SK-N-SH (cell line): ENCODE data around the gene TMEM184B. TPM values are rescaled to one million over a fixed set of nuclear protein-coding genes. Genes with fewer than 3 reads are reported as not detected.

Source experiments
- CTCF ChIA-PET: fragments of 300-600, 350-600 bp; formaldehyde crosslinking; extraction: SDS; loops from one replicate; lab custom pipeline; 2021; lab: Yijun Ruan, JAX
- POLR2A ChIA-PET: fragments of 350-600 bp; sonication (Branson Sonifier 250); formaldehyde crosslinking; extraction: SDS; loops from one replicate; lab custom pipeline; 2020; ENCODE audit warnings: antibody characterized with exemption, inconsistent platforms; lab: Yijun Ruan, JAX
- DNase-seq: peaks from one replicate; pipeline ENCODE4 v3.0.0; 2012
- H2AFZ ChIP-seq: fragments of 200-600 bp; sonication (generic); 2 replicates; pipeline ENCODE4 v1.8.1; 2016; ENCODE audit warnings: antibody characterized with exemption, mild to moderate bottlenecking, low read depth
- H3F3A ChIP-seq: fragments of 200-600 bp; sonication (generic); replicated peaks from 2 replicates; pipeline ENCODE3; 2016; ENCODE audit warnings: antibody characterized with exemption, mild to moderate bottlenecking; ENCODE audit not compliant: insufficient read depth
- H3K27ac ChIP-seq, 2 experiments: fragments of 200-500 bp in 1 of 2; fragments of 200-600 bp in 1 of 2; sonication (Bioruptor generic) in 1 of 2; sonication (generic), shearing (Covaris generic) in 1 of 2; 2 replicates each; pipeline versions ENCODE4 v1.5.1 to v1.6.1; 2014 to 2016; ENCODE audit warnings: low read depth in 2 of 2, inconsistent platforms in 1 of 2, low read length in 1 of 2, mild to moderate bottlenecking in 1 of 2, mixed read lengths in 1 of 2
- H3K27me3 ChIP-seq: fragments of 200-600 bp; sonication (generic), shearing (Covaris generic); 2 replicates; pipeline ENCODE4 v1.6.1; 2016; ENCODE audit warnings: mixed run types; ENCODE audit not compliant: insufficient read depth
- H3K36me3 ChIP-seq, 2 experiments: fragments of 200-500 bp in 1 of 2; fragments of 200-600 bp in 1 of 2; sonication (Bioruptor generic) in 1 of 2; sonication (generic) in 1 of 2; replicated peaks in 1 of 2; 2 replicates each; pipeline versions ENCODE3 to v1.5.1; 2014 to 2016; ENCODE audit warnings: low read length in 1 of 2, mild to moderate bottlenecking in 1 of 2; ENCODE audit not compliant: insufficient read depth in 2 of 2, control insufficient read depth in 1 of 2
- H3K4me1 ChIP-seq, 2 experiments: fragments of 200-500 bp in 1 of 2; fragments of 200-600 bp in 1 of 2; sonication (Bioruptor generic) in 1 of 2; sonication (generic), shearing (Covaris generic) in 1 of 2; 2 replicates each; pipeline versions ENCODE4 v1.5.1 to v1.6.1; 2014 to 2016; ENCODE audit warnings: low read depth in 1 of 2, low read length in 1 of 2, mixed run types in 1 of 2; ENCODE audit not compliant: insufficient read depth in 2 of 2, control insufficient read depth in 1 of 2
- H3K4me2 ChIP-seq: fragments of 200-600 bp; sonication (generic), shearing (Covaris generic); 2 replicates; pipeline ENCODE4 v1.6.1; 2017; ENCODE audit warnings: mixed run types
- H3K4me3 ChIP-seq, 2 experiments: fragments of 200-500 bp in 1 of 2; fragments of 200-600 bp in 1 of 2; sonication (Bioruptor generic) in 1 of 2; sonication (generic), shearing (Covaris generic) in 1 of 2; 2 replicates each; pipeline versions ENCODE4 v1.5.1 to v1.8.1; 2014 to 2016; ENCODE audit warnings: low read depth in 2 of 2, inconsistent platforms in 1 of 2, low read length in 1 of 2, mild to moderate bottlenecking in 1 of 2, mixed read lengths in 1 of 2, moderate library complexity in 1 of 2
- H3K79me2 ChIP-seq: fragments of 200-600 bp; sonication (generic); 2 replicates; pipeline ENCODE4 v1.8.1; 2017; ENCODE audit warnings: mild to moderate bottlenecking; ENCODE audit not compliant: insufficient read depth
- H3K9ac ChIP-seq: fragments of 200-600 bp; sonication (generic); 2 replicates; pipeline ENCODE4 v1.6.1; 2017; ENCODE audit warnings: mixed run types
- H3K9me2 ChIP-seq: fragments of 200-600 bp; sonication (generic); 2 replicates; pipeline ENCODE4 v1.6.1; 2017; ENCODE audit warnings: mixed run types
- H3K9me3 ChIP-seq: fragments of 200-600 bp; sonication (generic); 2 replicates; pipeline ENCODE4 v1.6.1; 2017; ENCODE audit warnings: mixed run types, mild to moderate bottlenecking, moderate library complexity
- H4K20me1 ChIP-seq: fragments of 200-600 bp; sonication (generic); 2 replicates; pipeline ENCODE4 v1.6.1; 2017; ENCODE audit warnings: mild to moderate bottlenecking, mixed run types; ENCODE audit not compliant: insufficient read depth
- ELF1 ChIP-seq: IDR thresholded peaks from 2 replicates; pipeline ENCODE4 v1.4.0; 2012
- EP300 ChIP-seq, 2 experiments: IDR thresholded peaks; 2 replicates each; pipeline versions ENCODE4 v1.4.0 to v1.6.1; 2012; ENCODE audit warnings: borderline replicate concordance in 1 of 2, low read depth in 1 of 2, low read length in 1 of 2
- EZH2phosphoT487 ChIP-seq: fragments of 200-600 bp; sonication (generic); IDR thresholded peaks from 2 replicates; pipeline ENCODE4 v1.6.1; 2017; ENCODE audit warnings: low read depth, mixed run types, mild to moderate bottlenecking, antibody characterized with exemption, moderate library complexity, borderline replicate concordance
- FOSL2 ChIP-seq: IDR thresholded peaks from 2 replicates; pipeline ENCODE4 v1.4.0; 2012; ENCODE audit warnings: low read depth, mild to moderate bottlenecking, moderate library complexity, borderline replicate concordance
- FOXJ3 ChIP-seq: sonication (generic); formaldehyde crosslinking; IDR thresholded peaks from 2 replicates; pipeline ENCODE4 v1.5.1; 2020; ENCODE audit warnings: mild to moderate bottlenecking, missing genetic modification reagents
- FOXM1 ChIP-seq: IDR thresholded peaks from 2 replicates; pipeline ENCODE4 v1.4.0; 2012; ENCODE audit warnings: low read depth, mild to moderate bottlenecking
- GATA2 ChIP-seq: sonication (generic); formaldehyde crosslinking; IDR thresholded peaks from 2 replicates; pipeline ENCODE4 v1.5.0; 2020; ENCODE audit warnings: mild to moderate bottlenecking, missing genetic modification reagents
- IRF3 ChIP-seq: fragments of 150-350 bp; IDR thresholded peaks from 2 replicates; pipeline ENCODE4 v1.6.1; 2016; ENCODE audit warnings: mild to moderate bottlenecking, low read depth, low read length
- JUND ChIP-seq: IDR thresholded peaks from 2 replicates; pipeline ENCODE4 v1.4.0; 2012
- MAX ChIP-seq: IDR thresholded peaks from 2 replicates; pipeline ENCODE4 v1.4.0; 2012; ENCODE audit warnings: low read depth
- MEF2A ChIP-seq: IDR thresholded peaks from 2 replicates; pipeline ENCODE4 v1.4.0; 2012; ENCODE audit warnings: low read depth, borderline replicate concordance
- MXI1 ChIP-seq: IDR thresholded peaks from 2 replicates; pipeline ENCODE4 v1.6.1; 2012; ENCODE audit warnings: mild to moderate bottlenecking, low read depth, low read length, improper control_type of control experiment
- NFIC ChIP-seq: IDR thresholded peaks from 2 replicates; pipeline ENCODE4 v1.4.0; 2012; ENCODE audit warnings: borderline replicate concordance
- RCOR1 ChIP-seq: fragments of 150-350 bp; IDR thresholded peaks from 2 replicates; pipeline ENCODE4 v1.6.1; 2017; ENCODE audit warnings: antibody characterized with exemption, low read length
- RXRA ChIP-seq: IDR thresholded peaks from 2 replicates; pipeline ENCODE4 v1.4.0; 2012; ENCODE audit warnings: low read depth, mild to moderate bottlenecking, borderline replicate concordance
- SMC3 ChIP-seq: IDR thresholded peaks from 2 replicates; pipeline ENCODE4 v1.6.1; 2012; ENCODE audit warnings: low read depth, low read length, improper control_type of control experiment
- TAF1 ChIP-seq: IDR thresholded peaks from 2 replicates; pipeline ENCODE4 v1.6.1; 2012; ENCODE audit warnings: low read depth, mild to moderate bottlenecking, low read length, moderate library complexity, borderline replicate concordance
- TCF12 ChIP-seq: IDR thresholded peaks from 2 replicates; pipeline ENCODE4 v1.4.0; 2012
- TEAD4 ChIP-seq: IDR thresholded peaks from 2 replicates; pipeline ENCODE4 v1.4.0; 2012; ENCODE audit warnings: mild to moderate bottlenecking, borderline replicate concordance; ENCODE audit not compliant: insufficient read depth
- USF1 ChIP-seq: IDR thresholded peaks from 2 replicates; pipeline ENCODE4 v1.4.0; 2012; ENCODE audit warnings: low read depth, borderline replicate concordance
- USF2 ChIP-seq: fragments of 150-350 bp; IDR thresholded peaks from 2 replicates; pipeline ENCODE4 v1.6.1; 2017; ENCODE audit warnings: antibody characterized with exemption, low read length, low read depth, borderline replicate concordance
- YY1 ChIP-seq: IDR thresholded peaks from 2 replicates; pipeline ENCODE4 v1.4.0; 2012; ENCODE audit warnings: low read depth, mild to moderate bottlenecking
- WGBS: methylation state at CpG from one replicate; pipeline ENCODE4 v1.1.6; 2017; ENCODE audit warnings: low lambda C conversion rate; 5-methylcytosine and 5-hydroxymethylcytosine counted together
- polyA plus RNA-seq, 3 experiments: library from polyadenylated mRNA; depleted of rRNA; stranded (reverse); fragments of >200 nt; gene quantifications; 2 replicates each; pipeline ENCODE4 v1.2.3, GENCODE V29; 2012
- TF ChIP-seq, protein P1 (sequence below): fragments of 200-600 bp; sonication (generic); IDR thresholded peaks from 2 replicates; pipeline ENCODE4 v1.6.1; 2017; ENCODE audit warnings: antibody characterized with exemption, mild to moderate bottlenecking, moderate library complexity
- TF ChIP-seq, protein P2 (sequence below): IDR thresholded peaks from 2 replicates; pipeline ENCODE4; 2012

The TMEM184B gene
- polyA plus RNA-seq, 1 of the 3 experiments (the other 2 are of a cell fraction), result 25.3 TPM

GRCh38 chr22:38239101-38239761 is 33.6 kb downstream of the TMEM184B start:
- ChIA-PET POLR2A (no interaction called here), CTCF (interaction anchor here (1.1 kb wide), 1 partner anchor 22 kb away, joined by 3 read pairs; no protein-coding TSS in a partner anchor)
- Histone ChIP-seq H3K36me3 (peaks cover 0 to 3% of the 10 kb centered on the region in 2 experiments), H3K9me3 (no peaks in the 10 kb centered on the region), H3K27me3 (no peaks in the 10 kb centered on the region), H3K27ac (peak overlapping the region in 1 of 2 experiments; percentile 92; a peak in 2 of 4 replicates), H3F3A (peaks cover 11% of the 10 kb centered on the region), H3K4me2 (peak overlapping the region; percentile 59), H3K9me2 (no peaks in the 10 kb centered on the region), H3K4me3 (no peak overlapping the region), H3K9ac (peak overlapping the region; percentile 44; the same call in 1 of the 2 replicates), H2AFZ (no peak overlapping the region), H3K4me1 (peaks cover 16 to 24% of the 10 kb centered on the region in 2 experiments; a peak in 2 of 4 replicates), H4K20me1 (no peaks in the 10 kb centered on the region), H3K79me2 (peaks cover 6% of the 10 kb centered on the region)
- no peak for DNase-seq
- WGBS, result 44% methylated on average over 12 of the region's 14 CpGs
- no peak for TF ChIP-seq MXI1
- TF ChIP-seq, protein P1, sequence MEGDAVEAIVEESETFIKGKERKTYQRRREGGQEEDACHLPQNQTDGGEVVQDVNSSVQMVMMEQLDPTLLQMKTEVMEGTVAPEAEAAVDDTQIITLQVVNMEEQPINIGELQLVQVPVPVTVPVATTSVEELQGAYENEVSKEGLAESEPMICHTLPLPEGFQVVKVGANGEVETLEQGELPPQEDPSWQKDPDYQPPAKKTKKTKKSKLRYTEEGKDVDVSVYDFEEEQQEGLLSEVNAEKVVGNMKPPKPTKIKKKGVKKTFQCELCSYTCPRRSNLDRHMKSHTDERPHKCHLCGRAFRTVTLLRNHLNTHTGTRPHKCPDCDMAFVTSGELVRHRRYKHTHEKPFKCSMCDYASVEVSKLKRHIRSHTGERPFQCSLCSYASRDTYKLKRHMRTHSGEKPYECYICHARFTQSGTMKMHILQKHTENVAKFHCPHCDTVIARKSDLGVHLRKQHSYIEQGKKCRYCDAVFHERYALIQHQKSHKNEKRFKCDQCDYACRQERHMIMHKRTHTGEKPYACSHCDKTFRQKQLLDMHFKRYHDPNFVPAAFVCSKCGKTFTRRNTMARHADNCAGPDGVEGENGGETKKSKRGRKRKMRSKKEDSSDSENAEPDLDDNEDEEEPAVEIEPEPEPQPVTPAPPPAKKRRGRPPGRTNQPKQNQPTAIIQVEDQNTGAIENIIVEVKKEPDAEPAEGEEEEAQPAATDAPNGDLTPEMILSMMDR, result peak; percentile 15; the same call in 1 of the 2 replicates
- no peak for TF ChIP-seq MEF2A
- TF ChIP-seq TEAD4, result no peak
- TF ChIP-seq IRF3, result no peak
- TF ChIP-seq NFIC, result 0 out of 2 replicates have a peak, but pooled peaks have one; percentile 11
- TF ChIP-seq USF1, result no peak
- TF ChIP-seq FOSL2, result peak; percentile 42; the same call in 1 of the 2 replicates
- TF ChIP-seq EZH2phosphoT487, result no peak
- TF ChIP-seq RCOR1, result no peak
- TF ChIP-seq RXRA, result no peak
- TF ChIP-seq FOXJ3 (CRISPR knock-in tag), result no peak
- 0 out of 2 replicates have a peak, but pooled peaks have one; percentile 36 for TF ChIP-seq MAX
- TF ChIP-seq EP300 (IDR thresholded peaks at IDR 0.05; ENCODE audit: borderline replicate concordance in 1 of 2, low read depth in 1 of 2, low read length in 1 of 2), result no peak
- TF ChIP-seq JUND, result no peak
- TF ChIP-seq TCF12, result peak; percentile 64
- no peak for TF ChIP-seq YY1
- no peak for TF ChIP-seq ELF1
- TF ChIP-seq, protein P2, sequence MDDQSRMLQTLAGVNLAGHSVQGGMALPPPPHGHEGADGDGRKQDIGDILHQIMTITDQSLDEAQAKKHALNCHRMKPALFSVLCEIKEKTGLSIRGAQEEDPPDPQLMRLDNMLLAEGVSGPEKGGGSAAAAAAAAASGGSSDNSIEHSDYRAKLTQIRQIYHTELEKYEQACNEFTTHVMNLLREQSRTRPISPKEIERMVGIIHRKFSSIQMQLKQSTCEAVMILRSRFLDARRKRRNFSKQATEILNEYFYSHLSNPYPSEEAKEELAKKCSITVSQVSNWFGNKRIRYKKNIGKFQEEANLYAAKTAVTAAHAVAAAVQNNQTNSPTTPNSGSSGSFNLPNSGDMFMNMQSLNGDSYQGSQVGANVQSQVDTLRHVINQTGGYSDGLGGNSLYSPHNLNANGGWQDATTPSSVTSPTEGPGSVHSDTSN, result 0 out of 2 replicates have a peak, but pooled peaks have one; percentile 16
- no peak for TF ChIP-seq USF2
- no peak for TF ChIP-seq TAF1
- no peak for TF ChIP-seq FOXM1
- TF ChIP-seq SMC3, result no peak
- no peak for TF ChIP-seq GATA2 (CRISPR knock-in tag)
